ENCODE measurements around the gene HIC1.

DNA sequence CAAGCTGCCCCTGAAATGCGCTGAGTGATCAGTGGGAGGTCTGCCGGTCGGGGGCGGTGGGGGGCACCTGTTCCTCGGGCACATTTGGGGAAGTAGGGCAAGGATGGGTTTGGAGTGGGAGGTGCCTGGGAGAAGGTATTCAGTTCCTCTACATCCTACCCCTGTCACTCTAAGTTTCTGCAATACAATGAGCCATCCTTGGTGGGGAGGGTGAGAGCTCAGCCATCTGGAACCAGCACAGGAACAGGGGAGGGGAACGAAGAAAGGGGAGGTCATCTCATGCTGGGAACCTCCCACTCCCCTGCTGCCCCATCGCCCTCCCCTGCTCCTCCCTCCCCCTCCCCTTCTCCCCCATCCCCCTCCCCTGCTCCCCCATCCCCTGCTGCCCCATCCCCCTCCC is 20.7 kb upstream of the HIC1 start:
- TF ChIP-seq POLR2A (IDR thresholded peaks at IDR 0.05) (no peak), CTCF (IDR thresholded peaks at IDR 0.05) (no peak), EP300 (IDR thresholded peaks at IDR 0.05) (no peak)
